ENCODE measurements around the gene DOK5. TPM values are rescaled to one million over a fixed set of nuclear protein-coding genes. Genes with fewer than 3 reads are reported as not detected.

DOK5 gene
- polyA plus RNA-seq, 4 donors = 0.71 to 1.9 (median 1.1) TPM; not detected in 1

- Histone ChIP-seq H3K36me3 (ENCODE audit: control insufficient read depth in 3 of 3, insufficient read depth in 2 of 3, low read depth in 1 of 3, low read length in 3 of 3) (no peaks in the 10 kb centered on the region), H3K4me1 (ENCODE audit: control insufficient read depth in 3 of 3, insufficient read depth in 2 of 3, low read depth in 1 of 3, low read length in 2 of 3) (no peaks in the 10 kb centered on the region), H3K27ac (ENCODE audit: low read depth in 1 of 3, low read length in 2 of 3) (no peak overlapping the region), H3K27me3 (ENCODE audit: control insufficient read depth in 3 of 3, insufficient read depth in 3 of 3, low read length in 3 of 3) (no peaks in the 10 kb centered on the region), H3K4me3 (ENCODE audit: low read depth in 1 of 3, low read length in 3 of 3) (no peak overlapping the region), H3K9me3 (ENCODE audit: control insufficient read depth in 2 of 2, insufficient read depth in 1 of 2, low read depth in 1 of 2, low read length in 1 of 2) (no peaks in the 10 kb centered on the region)
- FAIRE-seq (no peak), DNase-seq (no peak)
- WGBS, 3 donors = 72 to 82% (median 74%) methylated on average over 4 of the region's 4 CpGs
Observed at GRCh38 chr20:54486585-54486984, 11.2 kb downstream of the DOK5 start.

DNA sequence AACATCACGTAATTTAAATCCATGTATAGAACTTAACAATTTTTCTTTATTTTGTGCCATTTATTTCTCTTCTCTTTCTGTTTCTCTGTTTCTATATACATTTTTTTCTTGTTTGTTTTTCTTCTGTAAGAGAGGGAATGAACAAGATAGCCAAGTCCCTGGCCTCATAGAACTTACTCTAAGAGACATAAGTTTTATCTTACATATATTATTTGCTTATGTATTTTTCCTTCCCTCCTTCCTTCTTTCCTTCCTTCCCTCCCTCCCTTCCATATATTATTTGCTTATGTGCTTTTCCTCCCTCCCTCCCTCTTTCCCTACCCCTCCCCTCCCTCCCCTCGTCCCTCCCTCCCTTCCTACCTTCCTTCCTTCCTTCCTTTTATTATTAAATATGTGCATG lies 13.0 kb downstream of the DOK5 start:
- Histone ChIP-seq H3K27ac (ENCODE audit: low read depth in 1 of 3, low read length in 2 of 3) (no peak overlapping the region), H3K27me3 (ENCODE audit: control insufficient read depth in 3 of 3, insufficient read depth in 3 of 3, low read length in 3 of 3) (no peaks in the 10 kb centered on the region), H3K4me3 (ENCODE audit: low read depth in 1 of 3, low read length in 3 of 3) (no peak overlapping the region), H3K4me1 (ENCODE audit: control insufficient read depth in 3 of 3, insufficient read depth in 2 of 3, low read depth in 1 of 3, low read length in 2 of 3) (no peaks in the 10 kb centered on the region), H3K36me3 (ENCODE audit: control insufficient read depth in 3 of 3, insufficient read depth in 2 of 3, low read depth in 1 of 3, low read length in 3 of 3) (no peaks in the 10 kb centered on the region), H3K9me3 (ENCODE audit: control insufficient read depth in 2 of 2, insufficient read depth in 1 of 2, low read depth in 1 of 2, low read length in 1 of 2) (no peaks in the 10 kb centered on the region)
- DNase-seq (no peak), FAIRE-seq (no peak)
- WGBS, 3 donors = 57 to 77% (median 75%) methylated on average over 2 of the region's 2 CpGs

DNA sequence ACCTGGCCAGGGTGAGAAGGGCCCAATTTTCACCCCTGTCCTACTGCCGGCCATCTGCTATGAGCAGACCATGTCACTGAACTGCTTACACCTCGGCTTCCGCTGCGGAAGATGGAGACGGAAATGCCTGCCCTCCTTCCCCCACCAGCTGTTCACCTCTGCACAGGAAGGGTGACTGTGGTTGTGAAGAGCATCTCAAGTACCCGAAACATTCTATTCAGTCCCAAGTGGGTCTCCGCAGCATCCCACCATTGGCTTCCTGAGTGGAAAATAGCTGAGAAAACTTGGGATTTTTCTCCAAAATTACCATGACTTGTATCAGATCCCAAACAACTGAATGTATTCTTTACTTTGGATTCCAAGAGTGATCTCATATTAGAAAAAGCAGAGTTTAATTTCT lies 16.1 kb downstream of the DOK5 start:
- WGBS, 3 donors = 78 to 89% (median 87%) methylated on average over 7 of the region's 7 CpGs
- Histone ChIP-seq H3K9me3 (ENCODE audit: control insufficient read depth in 2 of 2, insufficient read depth in 1 of 2, low read depth in 1 of 2, low read length in 1 of 2) (no peaks in the 10 kb centered on the region), H3K4me3 (ENCODE audit: low read depth in 1 of 3, low read length in 3 of 3) (no peak overlapping the region), H3K27ac (ENCODE audit: low read depth in 1 of 3, low read length in 2 of 3) (no peak overlapping the region), H3K4me1 (ENCODE audit: control insufficient read depth in 3 of 3, insufficient read depth in 2 of 3, low read depth in 1 of 3, low read length in 2 of 3) (no peaks in the 10 kb centered on the region), H3K36me3 (ENCODE audit: control insufficient read depth in 3 of 3, insufficient read depth in 2 of 3, low read depth in 1 of 3, low read length in 3 of 3) (no peaks in the 10 kb centered on the region), H3K27me3 (ENCODE audit: control insufficient read depth in 3 of 3, insufficient read depth in 3 of 3, low read length in 3 of 3) (no peaks in the 10 kb centered on the region)
- no peak for FAIRE-seq
- no peak for DNase-seq

DNA sequence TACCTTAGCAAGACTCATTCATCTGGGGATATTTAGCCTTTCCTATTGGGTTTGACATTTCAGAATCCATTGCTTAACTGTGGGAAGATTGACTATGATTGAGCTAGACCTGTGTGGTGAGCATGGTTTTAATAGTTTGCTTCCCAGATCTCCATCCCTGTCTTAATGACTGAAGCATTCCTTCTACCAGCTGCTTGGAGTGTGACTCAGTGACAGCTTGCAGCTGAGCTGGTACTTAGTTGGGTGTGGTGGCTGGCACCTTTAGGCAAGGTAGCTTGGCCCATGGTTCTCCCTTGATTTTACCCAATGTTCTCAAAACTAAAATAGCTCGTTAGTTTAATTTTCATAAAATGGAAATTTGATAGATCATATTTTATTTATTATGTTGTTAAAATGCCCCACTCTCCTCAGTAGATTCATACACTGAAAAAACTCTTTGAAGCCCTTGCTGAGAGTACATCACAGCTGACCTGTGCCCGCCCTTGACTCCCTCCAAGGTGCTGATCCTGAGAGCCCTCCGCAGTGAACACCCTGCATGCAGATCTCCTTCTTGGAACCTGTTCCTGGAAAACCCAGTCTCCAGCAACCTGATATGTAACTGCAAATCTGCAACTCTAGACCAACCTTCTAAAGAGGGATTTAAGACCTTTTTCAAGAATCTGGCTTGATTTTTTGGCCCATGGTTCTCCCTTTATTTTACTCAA lies 19.1 kb downstream of the DOK5 start:
- FAIRE-seq = no peak
- DNase-seq = no peak
- 62 to 71% (median 65%) methylated on average over 3 of the region's 3 CpGs for WGBS, 3 donors

GRCh38 chr20:54497931-54498718 lies 22.7 kb downstream of the DOK5 start:
- Histone ChIP-seq H3K4me3 (ENCODE audit: low read depth in 1 of 3, low read length in 3 of 3) (no peak overlapping the region), H3K9me3 (ENCODE audit: control insufficient read depth in 2 of 2, insufficient read depth in 1 of 2, low read depth in 1 of 2, low read length in 1 of 2) (no peaks in the 10 kb centered on the region), H3K4me1 (ENCODE audit: control insufficient read depth in 3 of 3, insufficient read depth in 2 of 3, low read depth in 1 of 3, low read length in 2 of 3) (no peaks in the 10 kb centered on the region), H3K27me3 (ENCODE audit: control insufficient read depth in 3 of 3, insufficient read depth in 3 of 3, low read length in 3 of 3) (no peaks in the 10 kb centered on the region), H3K27ac (ENCODE audit: low read depth in 1 of 3, low read length in 2 of 3) (no peak overlapping the region), H3K36me3 (ENCODE audit: control insufficient read depth in 3 of 3, insufficient read depth in 2 of 3, low read depth in 1 of 3, low read length in 3 of 3) (no peaks in the 10 kb centered on the region)
- FAIRE-seq (no peak), DNase-seq (no peak)
- WGBS, 3 donors = 69 to 85% (median 72%) methylated on average over 4 of the region's 4 CpGs

More for the DNA sequence above, 19.1 kb downstream of the DOK5 start:
- Histone ChIP-seq H3K9me3 (ENCODE audit: control insufficient read depth in 2 of 2, insufficient read depth in 1 of 2, low read depth in 1 of 2, low read length in 1 of 2) (no peaks in the 10 kb centered on the region), H3K27ac (ENCODE audit: low read depth in 1 of 3, low read length in 2 of 3) (no peak overlapping the region), H3K4me1 (ENCODE audit: control insufficient read depth in 3 of 3, insufficient read depth in 2 of 3, low read depth in 1 of 3, low read length in 2 of 3) (no peaks in the 10 kb centered on the region), H3K27me3 (ENCODE audit: control insufficient read depth in 3 of 3, insufficient read depth in 3 of 3, low read length in 3 of 3) (no peaks in the 10 kb centered on the region), H3K36me3 (ENCODE audit: control insufficient read depth in 3 of 3, insufficient read depth in 2 of 3, low read depth in 1 of 3, low read length in 3 of 3) (no peaks in the 10 kb centered on the region), H3K4me3 (ENCODE audit: low read depth in 1 of 3, low read length in 3 of 3) (no peak overlapping the region)

DNA sequence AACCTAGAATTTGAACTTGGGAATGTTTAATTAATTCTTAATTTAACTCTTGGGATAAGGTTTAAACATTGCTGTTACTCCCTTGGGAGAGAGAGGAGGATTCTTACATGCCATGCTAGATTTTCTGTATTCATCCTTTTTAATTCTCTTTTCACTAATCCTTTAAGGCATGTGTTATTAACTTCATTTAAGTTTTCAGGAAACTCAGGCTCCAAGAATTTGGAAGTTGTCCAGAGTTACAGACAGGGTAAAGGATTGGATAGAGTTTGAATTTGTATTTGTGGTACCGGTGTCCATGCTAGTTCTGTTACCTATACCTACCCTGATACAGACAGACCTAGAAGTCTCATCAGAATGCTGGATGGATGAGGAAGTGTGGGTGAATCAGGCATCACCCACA lies 23.7 kb downstream of the DOK5 start:
- Histone ChIP-seq H3K4me3 (ENCODE audit: low read depth in 1 of 3, low read length in 3 of 3) (no peak overlapping the region), H3K4me1 (ENCODE audit: control insufficient read depth in 3 of 3, insufficient read depth in 2 of 3, low read depth in 1 of 3, low read length in 2 of 3) (no peaks in the 10 kb centered on the region), H3K36me3 (ENCODE audit: control insufficient read depth in 3 of 3, insufficient read depth in 2 of 3, low read depth in 1 of 3, low read length in 3 of 3) (no peaks in the 10 kb centered on the region), H3K27me3 (ENCODE audit: control insufficient read depth in 3 of 3, insufficient read depth in 3 of 3, low read length in 3 of 3) (no peaks in the 10 kb centered on the region), H3K9me3 (ENCODE audit: control insufficient read depth in 2 of 2, insufficient read depth in 1 of 2, low read depth in 1 of 2, low read length in 1 of 2) (no peaks in the 10 kb centered on the region), H3K27ac (ENCODE audit: low read depth in 1 of 3, low read length in 2 of 3) (no peak overlapping the region)
- 93 to 100% (median 100%) methylated on average over 1 of the region's 1 CpG for WGBS, 3 donors
- DNase-seq (no peak), FAIRE-seq (no peak)

DNA sequence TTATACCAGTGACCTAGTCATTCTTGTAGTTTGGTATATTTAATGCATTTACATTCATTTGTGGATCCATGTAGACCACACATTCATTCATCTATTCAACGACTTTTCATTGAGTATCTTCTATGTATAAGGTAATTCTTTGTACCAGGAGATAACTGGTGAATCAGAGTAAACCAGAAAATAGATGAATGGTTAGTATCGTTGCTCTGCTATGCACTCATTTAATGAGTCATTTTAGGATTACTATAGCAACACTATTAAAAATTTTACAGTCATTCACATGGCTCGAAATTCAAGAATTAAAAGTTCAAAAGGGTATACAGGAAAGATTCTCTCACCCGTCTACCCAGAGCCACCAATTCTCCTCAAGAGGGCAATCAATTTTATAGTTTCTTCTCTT lies 26.8 kb downstream of the DOK5 start:
- 72 to 80% (median 75%) methylated on average over 4 of the region's 4 CpGs for WGBS, 3 donors

DNA sequence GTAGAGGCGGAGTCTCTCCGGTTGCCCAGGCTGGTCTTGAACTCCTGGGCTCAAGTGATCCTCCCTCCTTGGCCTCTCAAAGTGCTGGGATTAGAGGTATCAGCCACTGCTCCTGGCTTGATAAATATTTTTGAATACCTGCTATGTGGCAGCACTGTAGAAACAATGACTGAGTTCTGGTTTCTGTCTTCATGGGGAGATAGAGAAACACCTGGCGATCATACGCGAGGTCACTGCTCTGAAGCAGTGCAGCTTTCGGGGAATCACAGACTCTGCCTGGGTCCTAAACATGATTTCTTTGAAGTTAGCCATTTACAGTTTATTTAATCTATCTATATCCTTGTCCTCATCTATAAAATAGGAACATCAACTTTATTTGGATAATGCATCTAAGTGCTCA lies 31.2 kb downstream of the DOK5 start:
- H3K36me3 ChIP-seq (ENCODE audit: control insufficient read depth in 3 of 3, insufficient read depth in 2 of 3, low read depth in 1 of 3, low read length in 3 of 3) = no peaks in the 10 kb centered on the region
- 93 to 96% (median 93%) methylated on average over 6 of the region's 6 CpGs for WGBS, 3 donors
- H3K4me3 ChIP-seq (ENCODE audit: low read depth in 1 of 3, low read length in 3 of 3) = no peak overlapping the region
- no peak for DNase-seq
- H3K4me1 ChIP-seq (ENCODE audit: control insufficient read depth in 3 of 3, insufficient read depth in 2 of 3, low read depth in 1 of 3, low read length in 2 of 3) = no peaks in the 10 kb centered on the region
- no peak for FAIRE-seq
- H3K27ac ChIP-seq (ENCODE audit: low read depth in 1 of 3, low read length in 2 of 3) = no peak overlapping the region
- H3K27me3 ChIP-seq (ENCODE audit: control insufficient read depth in 3 of 3, insufficient read depth in 3 of 3, low read length in 3 of 3) = no peaks in the 10 kb centered on the region
- H3K9me3 ChIP-seq (ENCODE audit: control insufficient read depth in 2 of 2, insufficient read depth in 1 of 2, low read depth in 1 of 2, low read length in 1 of 2) = no peaks in the 10 kb centered on the region

More for the DNA sequence above, 26.8 kb downstream of the DOK5 start:
- no peaks in the 10 kb centered on the region for H3K4me1 ChIP-seq (ENCODE audit: control insufficient read depth in 3 of 3, insufficient read depth in 2 of 3, low read depth in 1 of 3, low read length in 2 of 3)
- DNase-seq (no peak), FAIRE-seq (no peak)
- H3K36me3 ChIP-seq (ENCODE audit: control insufficient read depth in 3 of 3, insufficient read depth in 2 of 3, low read depth in 1 of 3, low read length in 3 of 3) = no peaks in the 10 kb centered on the region
- no peaks in the 10 kb centered on the region for H3K27me3 ChIP-seq (ENCODE audit: control insufficient read depth in 3 of 3, insufficient read depth in 3 of 3, low read length in 3 of 3)
- H3K4me3 ChIP-seq (ENCODE audit: low read depth in 1 of 3, low read length in 3 of 3) = no peak overlapping the region
- no peak overlapping the region for H3K27ac ChIP-seq (ENCODE audit: low read depth in 1 of 3, low read length in 2 of 3)
- no peaks in the 10 kb centered on the region for H3K9me3 ChIP-seq (ENCODE audit: control insufficient read depth in 2 of 2, insufficient read depth in 1 of 2, low read depth in 1 of 2, low read length in 1 of 2)

All from small intestine (tissue), 7 donors.